HL-60/S4 treated with phorbol 12-myristate 13-acetate at 8.2 ng/mL for 4 days and 3 days (cell line): Measurements from ENCODE around the gene RPS29.
"Not testable (repeated sequence)": the region's sequence is repeated elsewhere in the genome, so short reads cannot be mapped to it uniquely, and the experiment has no call there.

Source experiments
- in situ Hi-C: fragments of 300-500 bp; cut with MboI; formaldehyde crosslinking; loops from 2 replicates; pipeline ENCODE4 v1.15.0; 2022; ENCODE audit warnings: low sequenced_read_pairs

Gene RPS29

DNA sequence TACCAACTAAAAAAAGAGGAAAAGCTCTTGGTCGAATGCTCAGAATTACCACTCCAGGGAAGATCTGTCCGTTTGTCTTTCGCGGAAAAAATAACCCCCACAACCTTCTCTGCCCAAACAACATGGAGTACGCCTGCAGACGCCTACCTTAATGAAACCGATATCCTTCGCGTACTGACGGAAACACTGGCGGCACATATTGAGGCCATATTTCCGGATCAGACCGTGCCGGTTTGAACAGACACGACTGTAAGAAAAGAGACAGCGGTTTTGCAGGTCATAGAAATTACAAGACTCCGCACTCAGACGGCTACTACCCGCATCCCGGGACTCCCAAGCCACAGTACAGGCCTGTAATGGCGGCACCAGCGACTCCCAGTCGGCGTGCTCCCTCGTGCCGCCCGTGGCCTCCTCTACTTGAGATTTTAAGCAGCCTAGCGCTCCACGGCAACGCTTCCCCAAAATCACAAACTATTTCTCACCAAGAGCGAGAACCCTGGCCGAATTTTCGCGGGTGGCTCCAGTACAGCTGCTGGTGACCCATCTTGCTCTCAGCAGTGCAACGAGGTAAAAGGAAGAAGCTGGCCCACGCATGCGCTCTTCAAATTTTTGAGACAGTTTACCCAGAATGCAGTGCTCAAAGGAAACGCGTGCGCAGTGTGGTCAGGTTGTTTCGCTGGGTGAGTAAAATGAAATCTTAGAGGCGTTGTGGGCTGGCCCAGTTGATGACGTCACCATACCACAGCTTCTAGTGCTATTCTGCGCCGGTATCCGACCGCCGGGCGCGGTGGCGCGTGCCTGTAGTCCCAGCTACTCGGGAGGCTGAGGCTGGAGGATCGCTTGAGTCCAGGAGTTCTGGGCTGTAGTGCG, at the start of gene RPS29:
Gene RPS29 (minus strand): TSS at position 578 of the 870 bp plus-strand sequence. CDS start 34 bp downstream, at position 544.
- in situ Hi-C loops = no loop called here

DNA sequence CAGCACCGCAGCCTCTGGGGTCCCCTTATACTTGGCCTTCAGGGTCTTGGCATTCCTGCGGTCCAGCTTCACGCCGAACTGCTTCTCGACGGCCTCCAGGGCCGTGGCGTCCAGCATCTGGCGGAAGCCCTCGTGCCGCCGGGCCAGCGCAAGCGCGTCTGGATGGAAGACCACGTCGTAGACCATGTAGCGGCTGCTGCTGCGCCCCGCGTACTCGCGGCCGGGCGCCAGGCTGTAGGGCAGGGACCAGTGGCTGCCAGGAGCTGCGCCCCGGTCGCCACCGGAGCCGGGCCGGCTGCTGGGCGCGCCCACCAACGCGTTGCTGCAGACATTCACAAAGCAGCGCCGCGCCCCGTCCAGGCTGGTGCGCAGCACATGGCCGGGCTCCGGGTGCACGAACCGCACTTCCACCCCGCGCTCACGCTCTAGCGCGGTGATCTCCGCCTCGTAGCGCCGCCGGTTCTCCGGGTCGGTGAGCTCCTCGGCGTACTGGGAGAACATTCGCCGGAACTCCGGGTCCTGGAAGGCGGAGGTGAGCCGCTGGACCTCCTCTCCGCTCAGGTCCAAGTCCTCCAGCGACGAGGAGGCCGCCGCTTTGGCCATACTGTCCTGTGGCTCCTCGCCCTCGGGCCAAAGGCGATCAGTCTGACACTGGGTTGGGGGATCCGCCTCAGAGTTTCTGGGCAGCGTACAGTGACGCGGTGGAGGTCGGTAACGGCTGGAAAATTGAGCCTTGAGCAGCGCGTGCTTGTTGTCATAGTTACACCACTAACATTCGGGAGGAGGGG, 48.6 kb upstream of the RPS29 start, which contains the start of gene DNAAF2:
Gene DNAAF2 (minus strand): TSS at position 698 of the 788 bp plus-strand sequence. CDS start 95 bp downstream, at position 603.
- in situ Hi-C loops = no loop called here

DNA sequence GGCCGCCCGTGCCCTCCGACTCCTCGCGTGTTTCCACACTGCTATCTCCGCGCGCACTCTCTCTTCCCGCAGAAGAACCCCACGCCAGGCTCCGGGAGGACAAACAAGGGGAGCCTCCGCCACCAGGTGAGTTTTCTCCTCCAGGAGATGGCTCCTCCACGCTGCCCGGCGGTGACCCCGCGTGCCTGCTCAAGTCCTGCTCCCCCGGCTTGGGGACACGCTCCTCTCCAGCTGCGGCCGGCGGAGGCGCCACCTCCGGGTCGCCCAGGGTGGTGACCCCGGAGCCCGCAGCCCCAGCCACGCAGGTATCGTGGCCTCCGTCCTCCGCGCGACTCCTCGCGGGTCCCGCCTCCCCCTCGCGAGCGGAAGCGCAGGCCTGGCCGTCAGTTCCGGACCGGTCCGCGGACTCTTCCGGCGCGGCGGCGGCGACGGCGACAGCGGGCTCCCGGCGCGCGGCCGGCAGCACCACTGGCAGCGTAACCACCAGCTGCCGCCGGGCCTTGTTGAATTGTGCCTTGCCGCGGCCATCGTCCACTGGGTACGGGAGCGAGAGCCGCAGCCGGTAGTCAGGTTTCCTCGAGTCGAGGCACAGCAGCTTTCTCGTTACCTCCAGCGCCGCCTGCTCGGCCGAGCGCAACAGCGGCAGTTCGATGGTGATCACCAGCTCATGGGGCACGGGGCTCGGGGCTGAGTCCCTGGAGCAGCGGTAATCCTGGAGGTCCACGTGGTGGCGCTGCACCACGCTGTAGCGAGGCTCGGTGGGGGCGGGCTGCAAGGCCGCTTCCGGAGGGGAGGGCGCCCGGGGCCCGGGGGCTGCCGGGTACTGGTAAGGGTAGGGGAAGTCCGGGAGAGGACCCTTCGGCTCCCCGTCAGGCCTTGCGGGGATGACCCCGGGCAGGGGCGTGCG, 47.7 kb upstream of the RPS29 start:
- in situ Hi-C loops = no loop called here

GRCh38 chr14:49623941-49624839, 38.0 kb upstream of the RPS29 start:
- in situ Hi-C loops = no loop called here

- in situ Hi-C loops = no loop called here
Measured at GRCh38 chr14:49623387-49623786, 37.2 kb upstream of the RPS29 start.

GRCh38 chr14:49622022-49622607, 35.9 kb upstream of the RPS29 start:
- in situ Hi-C loops = no loop called here

- in situ Hi-C loops = no loop called here
Measured at GRCh38 chr14:49621114-49621881, 35.1 kb upstream of the RPS29 start.

- in situ Hi-C loops = no loop called here
Measured at GRCh38 chr14:49620182-49621113, 34.3 kb upstream of the RPS29 start, which contains the start of the genes MGAT2 and RPL36AL. TSS of gene MGAT2 (plus strand) at chr14:49620799. CDS start at chr14:49621269, 470 bp downstream. TSS of gene RPL36AL (minus strand) at chr14:49620626. CDS start at chr14:49619104, 1,522 bp downstream.

DNA sequence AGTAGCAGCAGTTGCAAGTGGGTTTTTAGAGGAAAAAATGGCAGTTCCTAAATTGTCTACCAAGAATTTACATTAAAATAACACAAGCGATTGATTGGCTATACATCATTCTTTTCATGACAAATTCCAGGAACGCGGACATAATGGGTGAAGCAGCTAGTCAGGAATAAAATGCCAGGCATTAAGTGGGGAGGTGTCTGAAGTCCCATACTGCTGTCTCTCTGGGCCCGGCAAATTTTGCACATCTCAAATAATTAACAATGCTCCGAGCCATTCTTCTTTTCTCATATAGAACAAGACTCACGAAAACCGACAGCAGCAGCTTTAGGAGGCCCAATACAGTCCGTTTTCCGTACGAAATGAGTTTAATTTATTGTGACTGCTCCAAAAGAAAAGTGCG, 33.5 kb upstream of the RPS29 start:
- in situ Hi-C loops = no loop called here

- in situ Hi-C loops = not testable (repeated sequence)
Measured at GRCh38 chr14:49619273-49619672, 33.1 kb upstream of the RPS29 start.

DNA sequence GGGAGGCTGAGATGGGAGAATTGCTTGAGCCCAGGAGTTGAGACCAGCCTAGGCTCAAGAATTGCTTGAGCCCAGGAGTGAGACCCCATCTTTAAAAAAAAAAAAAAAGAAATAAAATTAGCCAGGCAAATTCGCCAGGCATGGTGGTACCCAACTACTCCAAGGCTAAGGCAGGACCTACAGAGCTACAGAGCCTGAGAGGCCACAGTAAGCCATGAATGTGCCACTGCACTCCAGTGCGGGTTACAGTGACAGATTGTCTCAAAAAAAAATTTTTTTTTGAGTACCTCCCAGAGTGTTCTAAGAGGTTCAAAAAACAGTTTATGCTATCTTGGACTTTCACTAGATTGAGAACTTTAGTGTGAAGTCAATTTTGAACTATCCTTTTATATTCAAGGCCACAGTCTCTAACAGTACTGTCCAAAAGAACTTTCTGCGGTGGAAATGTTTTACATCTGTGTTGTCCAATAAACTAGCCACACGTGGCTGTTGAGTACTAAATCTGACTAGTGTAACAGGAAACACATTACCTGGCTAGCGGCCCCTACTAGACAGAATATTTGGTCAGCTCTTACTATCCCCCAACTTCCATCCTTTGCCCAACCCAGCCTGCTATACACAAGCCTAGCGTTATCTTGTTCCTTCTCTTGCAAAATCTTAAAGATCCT, 31.8 kb upstream of the RPS29 start:
- in situ Hi-C loops = no loop called here

- in situ Hi-C loops = no loop called here
Measured at GRCh38 chr14:49615776-49616175, 29.6 kb upstream of the RPS29 start.

GRCh38 chr14:49614196-49614595, 28.0 kb upstream of the RPS29 start:
- in situ Hi-C loops = no loop called here

- in situ Hi-C loops = no loop called here
Measured at GRCh38 chr14:49612671-49613070, 26.5 kb upstream of the RPS29 start.

DNA sequence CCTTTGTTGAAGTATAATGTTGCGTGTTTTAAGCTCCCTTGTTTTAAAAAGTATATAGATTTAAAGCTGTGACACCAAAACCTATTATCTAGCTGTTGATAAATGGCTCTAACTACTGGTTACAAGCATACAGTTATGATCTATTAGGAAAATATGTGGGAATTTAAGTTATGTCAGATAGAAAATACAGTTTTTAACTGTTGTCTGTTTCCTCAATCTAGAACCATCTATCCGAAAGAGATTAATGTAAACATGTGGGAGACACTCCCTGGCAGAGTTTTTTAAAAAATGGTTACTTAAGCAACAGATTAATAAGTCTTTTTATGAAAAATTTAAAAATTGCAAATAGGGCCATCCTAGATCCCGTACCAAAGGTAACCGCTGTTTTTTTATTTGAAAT, 26.1 kb upstream of the RPS29 start:
- in situ Hi-C loops = no loop called here

- in situ Hi-C loops = no loop called here
Measured at GRCh38 chr14:49607583-49607982, 21.4 kb upstream of the RPS29 start.
